Omental fat pad (tissue), 4 donors: Measurements from ENCODE around the gene ERAS. TPM values are rescaled to one million over a fixed set of nuclear protein-coding genes. Genes with fewer than 3 reads are reported as not detected.

Experiments used
- ATAC-seq: fragments of 150-250 bp; one replicate; pipeline ENCODE4 v1.9.1; 2016; ENCODE audit warnings: mild to moderate bottlenecking, moderate library complexity; ENCODE audit not compliant: low FRiP score
- DNase-seq: peaks from one replicate; pipeline ENCODE4 v3.0.0-alpha.2; 2019; ENCODE audit warnings: low spot score
- total RNA-seq, 4 donors: library from RNA; depleted of rRNA; stranded (reverse); fragments of >200 nt; gene quantifications; one replicate each; pipeline ENCODE4 v1.1.0, GENCODE V29; 2016
- TF ChIP-seq, protein P1 (sequence below), 3 donors: fragments of 450-650 bp; IDR thresholded peaks; one replicate each; pipeline ENCODE4 v1.5.1; 2016 to 2017; ENCODE audit warnings: antibody characterized with exemption in 3 of 3, mild to moderate bottlenecking in 3 of 3, moderate library complexity in 2 of 3

ERAS gene
- total RNA-seq, 4 donors from 2014 or later: not detected

DNA sequence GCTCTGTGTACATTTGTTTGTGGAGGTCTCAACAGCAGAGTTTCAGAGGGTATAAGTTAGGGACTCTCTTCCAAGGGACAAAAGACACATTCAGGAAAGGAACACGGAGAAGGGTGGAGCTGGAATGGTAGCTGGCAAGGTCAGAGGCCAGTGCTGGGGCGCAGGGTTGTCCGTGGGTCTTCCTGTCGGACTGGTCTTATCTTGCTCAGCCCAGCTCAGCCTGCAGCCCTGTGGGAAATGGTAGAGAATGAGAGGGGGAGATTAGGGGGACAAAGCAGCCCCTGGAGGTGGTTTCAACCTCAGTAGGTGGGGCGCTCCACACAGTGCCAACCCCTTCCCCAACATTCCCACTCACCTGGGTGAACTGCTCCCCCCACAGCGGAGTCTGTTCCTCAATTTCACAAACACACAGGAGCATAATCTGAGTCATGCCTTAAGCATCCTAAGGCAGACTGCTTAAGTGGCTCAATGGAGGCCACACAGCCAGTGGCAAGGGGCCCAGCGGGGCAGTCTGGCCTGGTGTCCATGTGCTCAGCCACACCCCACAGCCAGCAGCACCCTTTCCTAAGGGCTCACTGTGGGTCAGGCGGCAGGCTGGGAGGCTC lies 31.3 kb upstream of the ERAS start:
- ATAC-seq (no peak), DNase-seq (no peak)
- TF ChIP-seq, protein P1, sequence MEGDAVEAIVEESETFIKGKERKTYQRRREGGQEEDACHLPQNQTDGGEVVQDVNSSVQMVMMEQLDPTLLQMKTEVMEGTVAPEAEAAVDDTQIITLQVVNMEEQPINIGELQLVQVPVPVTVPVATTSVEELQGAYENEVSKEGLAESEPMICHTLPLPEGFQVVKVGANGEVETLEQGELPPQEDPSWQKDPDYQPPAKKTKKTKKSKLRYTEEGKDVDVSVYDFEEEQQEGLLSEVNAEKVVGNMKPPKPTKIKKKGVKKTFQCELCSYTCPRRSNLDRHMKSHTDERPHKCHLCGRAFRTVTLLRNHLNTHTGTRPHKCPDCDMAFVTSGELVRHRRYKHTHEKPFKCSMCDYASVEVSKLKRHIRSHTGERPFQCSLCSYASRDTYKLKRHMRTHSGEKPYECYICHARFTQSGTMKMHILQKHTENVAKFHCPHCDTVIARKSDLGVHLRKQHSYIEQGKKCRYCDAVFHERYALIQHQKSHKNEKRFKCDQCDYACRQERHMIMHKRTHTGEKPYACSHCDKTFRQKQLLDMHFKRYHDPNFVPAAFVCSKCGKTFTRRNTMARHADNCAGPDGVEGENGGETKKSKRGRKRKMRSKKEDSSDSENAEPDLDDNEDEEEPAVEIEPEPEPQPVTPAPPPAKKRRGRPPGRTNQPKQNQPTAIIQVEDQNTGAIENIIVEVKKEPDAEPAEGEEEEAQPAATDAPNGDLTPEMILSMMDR (IDR thresholded peaks at IDR 0.05): no peak

DNA sequence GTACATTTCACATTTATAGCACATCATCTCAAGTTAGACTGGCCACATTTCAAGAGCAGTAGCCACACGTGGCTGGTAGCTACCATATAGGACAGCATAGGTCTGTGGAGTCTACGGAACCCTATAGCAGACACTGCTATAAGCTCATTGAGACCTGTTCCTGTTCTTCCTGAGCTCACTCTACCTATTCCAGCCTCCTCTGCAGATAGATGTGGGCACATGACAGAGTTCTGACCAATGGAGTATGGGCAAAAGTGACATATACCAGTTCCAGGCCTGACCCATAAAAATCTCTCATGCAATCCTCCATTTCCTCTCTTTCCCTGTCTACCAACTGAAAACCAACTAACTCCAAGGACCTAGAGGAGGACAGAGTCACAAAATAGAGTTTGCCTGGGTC lies 28.0 kb upstream of the ERAS start:
- TF ChIP-seq, protein P1 (IDR thresholded peaks at IDR 0.05): no peak
- ATAC-seq (no peak), DNase-seq (no peak)

DNA sequence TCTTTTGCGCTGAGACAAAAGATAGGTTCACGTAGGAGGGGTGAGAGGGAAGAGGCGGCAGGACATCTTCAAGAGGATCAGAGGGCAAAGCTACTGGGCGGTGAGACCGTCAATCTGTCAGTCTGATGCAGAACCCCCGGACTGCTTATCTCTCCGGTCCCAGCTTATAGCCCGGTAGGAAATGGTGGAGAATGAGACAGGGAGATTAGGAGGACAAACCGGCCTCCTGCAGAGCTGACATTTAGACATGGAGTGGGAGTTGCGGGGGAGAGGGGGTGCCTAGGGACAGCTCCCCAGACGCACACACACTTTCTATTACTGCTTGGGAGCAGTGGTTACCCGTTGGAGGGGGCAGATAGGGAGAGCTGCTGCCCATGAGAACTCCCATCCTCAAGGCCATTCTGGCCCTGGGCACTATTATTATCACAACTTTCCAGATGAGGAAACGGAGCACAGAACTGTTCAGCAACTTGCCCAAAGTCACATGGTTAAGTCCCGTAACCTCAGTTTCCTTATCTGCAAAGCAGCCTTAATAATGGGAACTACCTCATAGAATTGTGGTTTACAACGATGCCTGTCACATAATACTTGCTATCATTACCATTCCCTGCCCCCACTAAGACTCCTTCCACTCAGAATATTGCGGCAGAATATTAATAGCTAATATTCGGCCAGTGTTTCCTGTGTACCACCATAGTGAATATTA lies 25.6 kb upstream of the ERAS start:
- TF ChIP-seq, protein P1 (IDR thresholded peaks at IDR 0.05): no peak
- no peak for ATAC-seq
- DNase-seq: no peak

DNA sequence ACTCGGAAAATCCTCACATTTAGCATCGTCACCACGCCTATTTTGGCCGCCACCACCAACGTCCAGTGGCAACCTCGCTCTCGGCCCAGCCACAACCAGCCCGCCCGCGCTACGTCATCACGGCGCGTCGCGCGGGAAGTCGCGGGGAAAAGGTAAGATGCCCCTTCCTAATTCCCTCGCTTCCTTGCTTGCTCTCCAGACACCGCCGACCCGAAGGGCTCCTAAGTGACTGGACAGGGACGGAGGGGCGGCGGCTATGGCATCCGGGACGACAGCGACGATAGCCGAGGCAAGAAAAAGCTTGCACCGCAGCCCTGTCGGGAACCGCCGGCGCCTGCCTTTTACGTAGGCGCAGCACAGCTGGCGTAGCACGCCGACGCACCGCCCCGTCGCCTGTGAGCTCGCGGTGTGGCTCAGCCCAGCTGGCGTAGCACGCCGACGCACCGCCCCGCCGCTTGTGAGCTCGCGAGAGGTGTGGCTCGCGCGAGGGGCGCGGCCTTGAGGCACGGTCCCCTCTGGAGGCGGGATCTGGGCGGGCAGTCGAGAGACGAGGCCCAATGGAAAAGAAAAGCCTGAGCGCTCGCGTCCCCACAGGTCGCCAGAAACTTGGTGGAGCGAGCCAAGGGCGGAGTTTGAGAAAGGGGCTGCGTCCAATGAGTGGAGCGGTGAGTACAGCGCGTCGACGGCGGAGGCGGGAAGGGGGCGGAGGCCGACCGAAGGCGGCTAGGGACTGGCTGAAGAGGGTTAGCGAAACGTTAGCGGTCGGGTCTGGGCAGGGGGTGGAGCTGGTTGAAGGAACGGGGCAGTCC lies 24.8 kb upstream of the ERAS start, which contains the start of gene HDAC6:
Gene HDAC6, plus strand, starts transcription at position 788 of the 809 bp plus-strand sequence. CDS start 626 bp downstream, outside the sequence.
- peak; percentile 94 for ATAC-seq
- DNase-seq: peak; percentile 66
- TF ChIP-seq, protein P1 (IDR thresholded peaks at IDR 0.05): no peak

DNA sequence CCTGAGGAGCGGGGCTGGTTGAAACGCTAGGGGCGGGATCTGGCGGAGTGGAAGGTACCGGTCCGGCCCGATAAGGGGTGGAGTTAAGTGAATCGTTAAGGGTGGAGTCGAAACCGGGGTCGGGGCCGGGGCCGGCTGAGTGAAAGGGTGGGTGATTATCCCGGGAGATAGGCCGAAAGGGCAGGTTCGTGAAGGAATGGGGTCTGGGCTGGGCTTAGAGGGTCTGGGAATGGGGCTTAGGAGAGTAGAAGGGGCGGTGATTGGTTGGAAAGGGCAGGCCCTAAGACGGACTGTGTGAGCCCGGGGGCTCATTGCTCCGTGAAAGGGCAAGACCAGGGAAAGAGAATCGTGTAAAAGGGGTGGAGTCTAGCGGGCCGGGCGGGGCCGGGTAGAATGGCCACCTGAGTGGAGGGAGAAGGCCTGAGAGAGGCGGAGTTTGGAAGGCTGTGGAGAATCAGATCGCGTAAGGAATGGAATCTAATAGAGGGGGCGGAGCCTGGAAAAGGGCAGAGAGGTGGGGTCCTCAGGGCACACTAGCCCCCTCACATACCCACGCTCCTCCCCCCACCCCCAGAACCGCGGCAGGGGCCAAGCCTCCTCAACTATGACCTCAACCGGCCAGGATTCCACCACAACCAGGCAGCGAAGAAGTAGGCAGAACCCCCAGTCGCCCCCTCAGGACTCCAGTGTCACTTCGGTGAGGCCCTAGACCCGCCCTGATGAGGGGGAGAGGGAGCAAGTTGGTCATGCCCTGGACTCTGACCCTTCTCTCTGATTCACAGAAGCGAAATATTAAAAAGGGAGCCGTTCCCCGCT lies 24.0 kb upstream of the ERAS start:
- DNase-seq: peak; percentile 47
- peak; percentile 70 for ATAC-seq
- TF ChIP-seq, protein P1 (IDR thresholded peaks at IDR 0.05): no peak

DNA sequence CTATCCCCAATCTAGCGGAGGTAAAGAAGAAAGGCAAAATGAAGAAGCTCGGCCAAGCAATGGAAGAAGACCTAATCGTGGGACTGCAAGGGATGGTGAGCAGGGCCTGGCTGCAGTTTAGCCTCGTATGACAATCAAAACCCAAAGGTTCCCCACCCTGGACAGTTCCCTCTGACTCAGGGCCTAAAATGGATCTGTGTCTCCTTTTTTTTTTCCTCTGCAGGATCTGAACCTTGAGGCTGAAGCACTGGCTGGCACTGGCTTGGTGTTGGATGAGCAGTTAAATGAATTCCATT lies 23.5 kb upstream of the ERAS start:
- TF ChIP-seq, protein P1 (IDR thresholded peaks at IDR 0.05): no peak
- DNase-seq (no peak), ATAC-seq (no peak)
